ENCODE results near the gene NCAPH2. TPM values are rescaled to one million over a fixed set of nuclear protein-coding genes. Genes with fewer than 3 reads are reported as not detected.

NCAPH2 gene
- total RNA-seq, 4 donors from 2014 or later: 34.8 to 45.0 (median 42.1) TPM

DNA sequence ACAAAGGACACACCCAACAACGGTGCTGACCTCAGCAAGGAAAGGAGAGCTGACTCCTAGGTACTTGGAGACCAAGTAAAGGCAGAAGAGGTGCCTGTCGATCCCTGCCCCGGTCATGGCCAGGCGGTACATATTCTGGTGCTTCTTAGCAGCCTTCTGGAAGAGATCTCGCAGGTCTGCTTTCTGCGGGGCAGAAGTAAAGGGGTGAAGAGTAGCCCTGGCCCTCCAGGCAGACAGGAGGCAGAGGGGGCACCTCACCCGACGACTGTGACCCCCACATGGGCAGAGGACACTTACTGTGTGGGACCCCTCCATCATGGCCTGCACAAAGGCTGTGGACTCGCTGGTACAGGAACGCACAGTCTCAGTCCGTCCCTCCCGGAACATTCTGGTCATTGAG lies 62.8 kb downstream of the NCAPH2 start:
- TF ChIP-seq POLR2A (IDR thresholded peaks at IDR 0.05) (no peak), CTCF (IDR thresholded peaks at IDR 0.05) (no peak), EP300 (IDR thresholded peaks at IDR 0.05) (no peak)
- H3K36me3 ChIP-seq: peaks cover 0 to 77% of the 10 kb centered on the region in 2 donors
- no peaks in the 10 kb centered on the region for H3K4me1 ChIP-seq
- no peaks in the 10 kb centered on the region for H3K9me3 ChIP-seq
- H3K27me3 ChIP-seq: no peaks in the 10 kb centered on the region
- H3K27ac ChIP-seq: no peak overlapping the region
- H3K4me3 ChIP-seq: no peak overlapping the region
- no peak for ATAC-seq
- WGBS, 2 donors (ENCODE audit: low coverage in 1 of 2): 93 to 100% methylated on average over 1 to 3 of the region's 12 CpGs

DNA sequence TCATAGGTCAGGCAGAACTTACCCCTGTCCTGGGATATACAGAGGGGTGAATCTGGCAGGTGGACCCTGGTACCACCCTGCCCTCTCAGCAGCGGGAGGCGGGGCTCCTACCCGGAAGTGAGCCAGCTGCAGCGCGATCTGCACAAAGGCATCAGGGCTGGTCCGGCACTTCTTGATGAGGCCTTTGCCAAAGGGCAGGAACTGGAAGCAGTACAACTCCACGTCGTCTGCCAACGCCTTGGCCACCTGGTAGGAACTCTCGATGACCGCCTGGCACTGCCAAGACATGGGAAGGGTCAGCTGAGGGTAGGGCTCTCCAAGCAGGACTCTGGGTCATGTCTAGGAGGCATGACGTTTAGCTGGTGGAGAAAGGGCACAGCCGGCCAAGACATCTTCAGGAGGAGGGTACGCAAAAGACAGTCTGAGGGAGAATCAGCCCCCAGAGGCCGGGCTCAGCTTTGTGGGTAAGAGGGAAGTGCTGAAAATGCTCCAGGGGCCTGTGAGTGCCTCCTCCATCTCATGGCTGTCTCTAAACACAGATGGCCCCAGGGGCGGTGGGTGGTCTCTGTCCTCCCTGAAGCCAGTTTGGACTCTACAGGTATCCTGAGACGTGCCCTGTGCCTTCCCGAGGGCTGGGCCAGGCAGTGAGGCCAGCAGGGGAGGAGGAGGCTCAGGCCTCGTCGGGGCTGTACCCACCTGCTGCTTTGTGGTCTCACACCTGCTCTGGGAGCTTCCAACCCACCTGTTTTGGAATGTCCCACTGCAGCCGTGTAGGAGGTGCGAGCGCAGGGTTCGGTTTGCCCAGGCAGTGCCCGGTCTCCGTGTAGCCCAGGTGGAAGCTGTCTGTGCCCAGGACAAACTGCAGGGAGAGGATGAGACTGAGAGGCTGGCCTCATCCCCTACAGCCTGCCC lies 63.5 kb downstream of the NCAPH2 start:
- H3K4me3 ChIP-seq: no peak overlapping the region
- no peak for TF ChIP-seq EP300 (IDR thresholded peaks at IDR 0.05)
- no peak for TF ChIP-seq CTCF (IDR thresholded peaks at IDR 0.05)
- no peak for TF ChIP-seq POLR2A (IDR thresholded peaks at IDR 0.05)
- TF ChIP-seq POLR2AphosphoS5 (IDR thresholded peaks at IDR 0.05): no peak
- H3K27me3 ChIP-seq: no peaks in the 10 kb centered on the region
- no peak overlapping the region for H3K27ac ChIP-seq
- no peak for ATAC-seq
- peaks cover 0 to 79% of the 10 kb centered on the region in 2 donors for H3K36me3 ChIP-seq
- H3K9me3 ChIP-seq: no peaks in the 10 kb centered on the region
- no peaks in the 10 kb centered on the region for H3K4me1 ChIP-seq
- WGBS, 2 donors (ENCODE audit: low coverage in 1 of 2): no CpG with 5 or more reads among the region's 26 CpGs

DNA sequence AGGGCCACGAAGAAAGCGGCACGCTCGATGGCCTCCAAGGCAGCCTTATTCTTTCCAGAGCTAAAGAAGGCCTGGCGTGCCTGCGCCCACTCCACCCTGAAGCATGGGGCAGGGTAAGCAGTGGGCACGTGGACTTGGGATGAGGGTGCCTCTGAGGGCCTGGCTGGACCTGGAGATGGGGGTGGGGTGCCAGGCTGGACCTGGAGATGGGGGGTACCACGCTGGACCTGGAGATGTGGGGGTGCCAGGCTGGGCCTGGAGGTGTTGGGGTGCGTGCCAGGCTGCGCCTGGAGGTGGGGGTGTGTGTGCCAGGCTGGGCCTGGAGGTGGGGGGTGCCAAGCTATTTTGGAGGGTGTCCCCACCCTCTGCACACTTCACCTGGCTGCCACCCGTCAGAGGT lies 64.9 kb downstream of the NCAPH2 start:
- no peak overlapping the region for H3K4me3 ChIP-seq
- peaks cover 2% of the 10 kb centered on the region for H3K27me3 ChIP-seq
- H3K27ac ChIP-seq: no peak overlapping the region
- H3K36me3 ChIP-seq: peaks cover 0 to 72% of the 10 kb centered on the region in 2 donors
- H3K4me1 ChIP-seq: peaks cover 0 to 11% (median under 1%) of the 10 kb centered on the region in 3 donors
- no peak for ATAC-seq
- no peak for TF ChIP-seq CTCF (IDR thresholded peaks at IDR 0.05)
- no peak for TF ChIP-seq EP300 (IDR thresholded peaks at IDR 0.05)
- TF ChIP-seq POLR2AphosphoS5 (IDR thresholded peaks at IDR 0.05): no peak
- TF ChIP-seq POLR2A (IDR thresholded peaks at IDR 0.05): no peak
- no CpG with 5 or more reads among the region's 11 CpGs for WGBS, 2 donors (ENCODE audit: low coverage in 1 of 2)
- no peaks in the 10 kb centered on the region for H3K9me3 ChIP-seq

- H3K27me3 ChIP-seq: peaks cover 4% of the 10 kb centered on the region
- no peak overlapping the region for H3K27ac ChIP-seq
- WGBS, 2 donors (ENCODE audit: low coverage in 1 of 2): 84% methylated on average over 6 of the region's 26 CpGs; no CpG with 5 or more reads in 1 of the 2 donors
- H3K9me3 ChIP-seq: no peaks in the 10 kb centered on the region
- peaks cover 0 to 64% of the 10 kb centered on the region in 2 donors for H3K36me3 ChIP-seq
- ATAC-seq: no peak
- peaks cover 0 to 19% (median 8%) of the 10 kb centered on the region in 3 donors for H3K4me1 ChIP-seq
- H3K4me3 ChIP-seq: no peak overlapping the region
- TF ChIP-seq EP300 (IDR thresholded peaks at IDR 0.05) (no peak), CTCF (IDR thresholded peaks at IDR 0.05) (no peak), POLR2A (IDR thresholded peaks at IDR 0.05) (no peak), POLR2AphosphoS5 (IDR thresholded peaks at IDR 0.05) (no peak)
Measured at GRCh38 chr22:50573491-50574382, 65.7 kb downstream of the NCAPH2 start.

Measured in gastroesophageal sphincter (tissue), 4 donors.